ENCODE results near the gene MEX3D.

The MEX3D gene

DNA sequence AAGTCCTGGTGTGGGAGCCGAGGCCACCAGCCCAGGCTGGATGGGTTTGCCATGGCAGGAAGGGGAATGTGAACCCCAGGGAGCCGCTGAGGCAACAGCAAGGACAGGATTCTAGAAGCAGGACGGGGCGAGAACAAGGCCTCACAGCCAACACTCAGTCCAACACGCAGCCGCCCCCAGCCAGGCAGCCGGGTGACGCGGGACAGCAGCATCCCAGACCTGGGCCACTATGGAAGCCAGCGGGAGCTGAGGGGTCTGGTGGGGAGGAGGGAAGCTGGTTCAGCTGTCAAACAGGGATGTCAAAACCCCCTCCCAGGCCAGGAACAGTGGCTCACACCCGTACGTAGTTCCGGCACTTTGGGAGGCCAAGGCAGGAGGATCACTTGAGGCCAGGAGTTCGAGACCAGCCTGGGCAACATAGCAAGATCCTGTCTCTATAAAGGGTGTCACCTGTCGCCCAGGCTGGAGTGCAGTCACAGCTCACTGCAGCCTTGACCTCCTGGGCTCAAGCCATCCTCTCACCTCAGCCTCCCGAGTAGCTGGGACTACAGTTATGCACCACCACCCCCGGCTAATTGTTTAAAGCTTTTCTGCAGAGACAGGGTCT is 6.8 kb downstream of the MEX3D start:
- Histone ChIP-seq H4K20me1 (ENCODE audit: insufficient read depth, low read length) (peaks cover 67% of the 10 kb centered on the region), H3K27ac (ENCODE audit: low read length) (no peak overlapping the region), H2AFZ (ENCODE audit: low read depth, low read length) (no peak overlapping the region), H3K9ac (ENCODE audit: low read depth, low read length) (no peak overlapping the region), H3K4me2 (ENCODE audit: insufficient read depth, low read length) (no peak overlapping the region), H3K27me3 (ENCODE audit: insufficient read depth, low read length, poor library complexity) (no peaks in the 10 kb centered on the region), H3K79me2 (ENCODE audit: insufficient read depth, low read length) (peaks cover 71% of the 10 kb centered on the region), H3K36me3 (ENCODE audit: insufficient read depth, low read length) (peaks cover 20% of the 10 kb centered on the region), H3K9me3 (ENCODE audit: insufficient read depth, low read length, severe bottlenecking) (no peaks in the 10 kb centered on the region), H3K4me3 (ENCODE audit: low read depth in 1 of 2, low read length in 2 of 2) (no peak overlapping the region), H3K4me1 (ENCODE audit: insufficient read depth, low read length) (peaks cover 12% of the 10 kb centered on the region)
- no peak for TF ChIP-seq EZH2 (IDR thresholded peaks at IDR 0.05; ENCODE audit: borderline replicate concordance, low read depth, low read length, severe bottlenecking)
- TF ChIP-seq, protein P1, sequence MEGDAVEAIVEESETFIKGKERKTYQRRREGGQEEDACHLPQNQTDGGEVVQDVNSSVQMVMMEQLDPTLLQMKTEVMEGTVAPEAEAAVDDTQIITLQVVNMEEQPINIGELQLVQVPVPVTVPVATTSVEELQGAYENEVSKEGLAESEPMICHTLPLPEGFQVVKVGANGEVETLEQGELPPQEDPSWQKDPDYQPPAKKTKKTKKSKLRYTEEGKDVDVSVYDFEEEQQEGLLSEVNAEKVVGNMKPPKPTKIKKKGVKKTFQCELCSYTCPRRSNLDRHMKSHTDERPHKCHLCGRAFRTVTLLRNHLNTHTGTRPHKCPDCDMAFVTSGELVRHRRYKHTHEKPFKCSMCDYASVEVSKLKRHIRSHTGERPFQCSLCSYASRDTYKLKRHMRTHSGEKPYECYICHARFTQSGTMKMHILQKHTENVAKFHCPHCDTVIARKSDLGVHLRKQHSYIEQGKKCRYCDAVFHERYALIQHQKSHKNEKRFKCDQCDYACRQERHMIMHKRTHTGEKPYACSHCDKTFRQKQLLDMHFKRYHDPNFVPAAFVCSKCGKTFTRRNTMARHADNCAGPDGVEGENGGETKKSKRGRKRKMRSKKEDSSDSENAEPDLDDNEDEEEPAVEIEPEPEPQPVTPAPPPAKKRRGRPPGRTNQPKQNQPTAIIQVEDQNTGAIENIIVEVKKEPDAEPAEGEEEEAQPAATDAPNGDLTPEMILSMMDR (IDR thresholded peaks at IDR 0.05; ENCODE audit: borderline replicate concordance, extremely low read depth, low read length, poor library complexity, severe bottlenecking), result no peak
- no peak for ATAC-seq (ENCODE audit: insufficient read depth, low read depth)
- no peak for DNase-seq

DNA sequence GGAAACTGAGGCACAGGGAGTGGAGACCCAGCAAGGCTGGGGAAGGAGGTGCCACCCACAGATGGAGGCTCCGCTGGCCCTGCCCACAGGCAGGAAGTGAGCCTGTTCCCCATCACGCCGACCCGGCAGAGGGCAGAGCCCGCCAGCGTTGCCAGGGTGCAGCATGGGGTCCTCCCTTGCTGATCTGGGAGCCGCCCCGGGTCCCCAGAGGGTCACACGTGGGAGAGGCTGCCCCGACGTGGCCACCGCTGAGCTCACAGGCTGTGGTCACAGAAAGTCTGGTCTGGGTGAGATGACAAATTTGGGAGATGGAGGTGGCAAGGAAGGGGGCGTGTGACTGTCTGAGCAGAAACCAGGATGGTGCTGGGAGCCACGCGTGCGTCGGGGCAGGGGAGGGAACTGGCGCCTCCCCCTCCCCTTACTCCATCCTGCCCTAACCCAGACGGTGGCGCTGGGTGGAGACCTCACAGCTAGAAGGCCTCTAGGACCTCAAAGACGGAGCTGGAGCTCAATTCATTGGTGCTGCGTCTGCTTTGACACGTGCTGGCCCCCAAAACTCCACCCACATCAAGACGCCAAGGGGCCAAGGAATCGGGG is 7.7 kb downstream of the MEX3D start:
- ATAC-seq (ENCODE audit: insufficient read depth, low read depth), result no peak
- DNase-seq, result no peak
- Histone ChIP-seq H4K20me1 (ENCODE audit: insufficient read depth, low read length) (peaks cover 58% of the 10 kb centered on the region), H3K4me1 (ENCODE audit: insufficient read depth, low read length) (peaks cover 2% of the 10 kb centered on the region), H3K79me2 (ENCODE audit: insufficient read depth, low read length) (peaks cover 61% of the 10 kb centered on the region), H3K27ac (ENCODE audit: low read length) (no peak overlapping the region), H3K9ac (ENCODE audit: low read depth, low read length) (no peak overlapping the region), H2AFZ (ENCODE audit: low read depth, low read length) (no peak overlapping the region), H3K4me3 (ENCODE audit: low read depth in 1 of 2, low read length in 2 of 2) (no peak overlapping the region), H3K36me3 (ENCODE audit: insufficient read depth, low read length) (peaks cover 14% of the 10 kb centered on the region), H3K4me2 (ENCODE audit: insufficient read depth, low read length) (no peak overlapping the region), H3K27me3 (ENCODE audit: insufficient read depth, low read length, poor library complexity) (no peaks in the 10 kb centered on the region), H3K9me3 (ENCODE audit: insufficient read depth, low read length, severe bottlenecking) (no peaks in the 10 kb centered on the region)
- no peak for TF ChIP-seq EZH2 (IDR thresholded peaks at IDR 0.05; ENCODE audit: borderline replicate concordance, low read depth, low read length, severe bottlenecking)
- TF ChIP-seq, protein P1 (IDR thresholded peaks at IDR 0.05; ENCODE audit: borderline replicate concordance, extremely low read depth, low read length, poor library complexity, severe bottlenecking), result no peak

DNA sequence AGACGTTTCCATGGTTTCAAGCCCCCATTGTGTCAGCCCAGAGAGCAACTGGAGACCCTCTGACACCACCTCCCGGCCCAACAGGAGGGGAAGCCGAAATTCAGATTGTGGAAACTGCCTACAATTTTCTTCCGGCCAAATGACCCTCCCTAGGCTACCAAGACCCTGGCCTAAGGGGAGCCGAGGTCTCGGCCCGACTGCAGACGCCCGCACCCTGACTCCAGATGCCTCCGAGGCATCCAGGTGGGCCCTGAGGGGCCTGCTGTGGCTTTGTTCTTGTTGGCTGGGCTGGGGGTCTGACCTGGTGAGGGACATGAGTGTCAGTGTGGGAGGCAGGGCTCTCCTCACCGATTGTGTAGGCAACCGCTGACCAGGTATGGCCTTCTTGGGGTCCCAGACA is 9.6 kb downstream of the MEX3D start:
- Histone ChIP-seq H3K9me3 (ENCODE audit: insufficient read depth, low read length, severe bottlenecking) (no peaks in the 10 kb centered on the region), H3K4me1 (ENCODE audit: insufficient read depth, low read length) (no peaks in the 10 kb centered on the region), H3K27ac (ENCODE audit: low read length) (no peak overlapping the region), H3K4me2 (ENCODE audit: insufficient read depth, low read length) (no peak overlapping the region), H3K36me3 (ENCODE audit: insufficient read depth, low read length) (peaks cover 14% of the 10 kb centered on the region), H3K79me2 (ENCODE audit: insufficient read depth, low read length) (peaks cover 43% of the 10 kb centered on the region), H3K9ac (ENCODE audit: low read depth, low read length) (no peak overlapping the region), H3K27me3 (ENCODE audit: insufficient read depth, low read length, poor library complexity) (no peaks in the 10 kb centered on the region), H4K20me1 (ENCODE audit: insufficient read depth, low read length) (peaks cover 48% of the 10 kb centered on the region), H3K4me3 (ENCODE audit: low read depth in 1 of 2, low read length in 2 of 2) (no peak overlapping the region), H2AFZ (ENCODE audit: low read depth, low read length) (no peak overlapping the region)
- ATAC-seq (ENCODE audit: insufficient read depth, low read depth), result no peak
- no peak for DNase-seq
- TF ChIP-seq, protein P1 (IDR thresholded peaks at IDR 0.05; ENCODE audit: borderline replicate concordance, extremely low read depth, low read length, poor library complexity, severe bottlenecking), result no peak
- TF ChIP-seq EZH2 (IDR thresholded peaks at IDR 0.05; ENCODE audit: borderline replicate concordance, low read depth, low read length, severe bottlenecking), result no peak
